ENCODE data around the gene TIAM1. TPM values are rescaled to one million over a fixed set of nuclear protein-coding genes. Genes with fewer than 3 reads are reported as not detected.

Gene TIAM1
- total and polyA plus RNA-seq, 11 donors = 0.31 to 9.4 (median 1.1) TPM

DNA sequence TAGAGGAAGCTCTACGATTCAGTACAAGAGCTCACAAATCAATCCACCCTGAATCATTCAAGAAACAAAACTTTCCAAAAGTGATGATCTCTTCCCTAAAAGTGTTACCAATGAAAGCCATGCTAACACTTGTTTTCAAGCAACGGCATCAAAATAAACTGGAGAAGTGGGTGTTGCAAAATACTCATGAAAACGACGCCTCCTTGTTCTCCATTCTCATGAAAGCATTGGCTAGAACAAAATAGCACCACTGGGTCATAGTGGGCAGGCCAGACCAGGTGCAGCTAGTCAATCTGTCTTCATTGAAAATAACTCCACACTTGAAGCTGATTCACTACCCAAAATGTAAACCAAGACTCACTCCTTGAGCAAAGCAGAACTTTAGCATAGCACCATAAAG, 4.3 kb downstream of the TIAM1 start:
- Histone ChIP-seq H3K4me1 (peaks cover 0 to 29% (median 0%) of the 10 kb centered on the region in 12 donors), H3K27ac (no peak overlapping the region), H3K36me3 (no peaks in the 10 kb centered on the region), H3K27me3 (peaks cover 0 to 42% (median 19%) of the 10 kb centered on the region in 9 donors), H3K4me3 (no peak overlapping the region), H3K9me3 (no peaks in the 10 kb centered on the region)
- DNase-seq (no peak), ATAC-seq (no peak)
- TF ChIP-seq, protein P1, sequence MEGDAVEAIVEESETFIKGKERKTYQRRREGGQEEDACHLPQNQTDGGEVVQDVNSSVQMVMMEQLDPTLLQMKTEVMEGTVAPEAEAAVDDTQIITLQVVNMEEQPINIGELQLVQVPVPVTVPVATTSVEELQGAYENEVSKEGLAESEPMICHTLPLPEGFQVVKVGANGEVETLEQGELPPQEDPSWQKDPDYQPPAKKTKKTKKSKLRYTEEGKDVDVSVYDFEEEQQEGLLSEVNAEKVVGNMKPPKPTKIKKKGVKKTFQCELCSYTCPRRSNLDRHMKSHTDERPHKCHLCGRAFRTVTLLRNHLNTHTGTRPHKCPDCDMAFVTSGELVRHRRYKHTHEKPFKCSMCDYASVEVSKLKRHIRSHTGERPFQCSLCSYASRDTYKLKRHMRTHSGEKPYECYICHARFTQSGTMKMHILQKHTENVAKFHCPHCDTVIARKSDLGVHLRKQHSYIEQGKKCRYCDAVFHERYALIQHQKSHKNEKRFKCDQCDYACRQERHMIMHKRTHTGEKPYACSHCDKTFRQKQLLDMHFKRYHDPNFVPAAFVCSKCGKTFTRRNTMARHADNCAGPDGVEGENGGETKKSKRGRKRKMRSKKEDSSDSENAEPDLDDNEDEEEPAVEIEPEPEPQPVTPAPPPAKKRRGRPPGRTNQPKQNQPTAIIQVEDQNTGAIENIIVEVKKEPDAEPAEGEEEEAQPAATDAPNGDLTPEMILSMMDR (IDR thresholded peaks at IDR 0.05) = no peak
- TF ChIP-seq POLR2A (IDR thresholded peaks at IDR 0.05) = no peak
- 79 to 90% (median 87%) methylated on average over 4 of the region's 4 CpGs for WGBS, 4 donors
- intact Hi-C loops (cut with DNase I) = loop anchor here in 5 of 10 donors (10.0 kb wide), 4 partner anchors 125 to 265 kb away; no protein-coding TSS in a partner anchor

DNA sequence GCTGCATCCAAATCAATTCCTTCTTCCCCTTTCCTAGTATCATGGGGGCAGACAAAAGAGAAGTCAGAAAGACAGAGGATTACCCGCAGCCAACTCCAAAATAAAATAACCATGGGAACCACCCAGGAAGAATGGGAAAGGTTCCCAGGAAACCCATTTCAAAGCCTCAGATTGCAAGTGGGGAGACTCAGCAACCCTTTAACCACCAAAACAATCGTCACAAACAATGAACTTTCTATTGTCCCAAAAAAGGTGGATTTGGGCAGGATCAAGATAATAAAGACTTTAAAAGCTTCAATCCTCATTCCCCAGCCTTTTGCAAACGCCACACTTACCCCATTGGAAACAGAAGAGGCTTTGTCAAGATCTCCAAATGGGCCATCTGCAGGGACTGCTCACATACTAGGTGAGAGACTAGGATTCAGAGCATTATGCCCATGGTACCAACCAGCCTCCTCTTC, 5.1 kb downstream of the TIAM1 start:
- TF ChIP-seq, protein P1 (IDR thresholded peaks at IDR 0.05) = no peak
- TF ChIP-seq POLR2A (IDR thresholded peaks at IDR 0.05) = no peak
- H3K27ac ChIP-seq = no peak overlapping the region
- H3K4me3 ChIP-seq = no peak overlapping the region
- ATAC-seq (no peak), DNase-seq (no peak)
- peaks cover 0 to 29% (median 0%) of the 10 kb centered on the region in 12 donors for H3K4me1 ChIP-seq
- intact Hi-C loops (cut with DNase I) = no loop called here
- 77 to 83% (median 79%) methylated on average over 3 of the region's 3 CpGs for WGBS, 4 donors
- peaks cover 0 to 35% (median 14%) of the 10 kb centered on the region in 9 donors for H3K27me3 ChIP-seq
- H3K36me3 ChIP-seq = no peaks in the 10 kb centered on the region
- no peaks in the 10 kb centered on the region for H3K9me3 ChIP-seq

DNA sequence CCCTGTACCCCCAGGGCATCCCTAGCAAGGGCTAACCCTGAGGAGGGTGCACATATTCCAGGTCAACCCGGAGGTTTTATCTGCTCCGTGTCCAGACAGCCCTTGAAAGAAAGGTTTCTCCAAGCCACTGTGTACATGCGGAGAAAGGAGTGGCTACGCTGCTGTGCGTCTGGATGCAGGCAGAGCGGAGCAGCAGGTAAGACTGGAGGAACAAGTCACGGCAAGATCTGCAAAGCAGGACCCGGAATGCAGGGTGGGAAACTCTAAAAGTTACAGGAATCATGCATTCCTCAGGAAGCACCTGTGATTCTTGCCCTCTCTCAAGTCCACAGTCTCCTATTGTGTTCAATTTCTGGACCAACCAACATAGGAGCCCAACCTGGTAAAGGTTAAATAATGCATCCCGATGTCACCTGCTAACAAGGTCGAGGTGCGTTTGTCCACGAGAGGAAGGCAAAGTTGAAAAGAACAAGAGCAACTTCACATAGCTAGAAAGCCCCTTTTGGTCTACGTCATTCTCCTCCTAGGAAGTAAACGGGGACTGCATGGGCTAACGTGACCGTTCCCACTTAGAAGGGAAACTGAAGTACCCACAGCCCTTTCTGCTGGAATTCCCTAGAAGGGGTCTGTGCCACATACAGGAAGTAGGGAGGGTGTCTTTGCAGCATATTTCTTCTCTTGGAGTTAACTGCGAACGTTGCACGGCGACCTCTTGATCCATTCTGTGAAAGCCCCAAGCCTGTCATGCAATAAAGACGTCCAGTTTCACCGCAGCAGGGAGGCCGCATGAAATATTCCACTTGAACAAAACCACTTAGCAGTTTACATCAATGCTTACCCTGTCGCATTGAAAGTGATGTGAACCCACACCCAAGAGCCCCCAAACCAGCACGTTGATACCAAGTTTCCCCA, 5.8 kb downstream of the TIAM1 start:
- DNase-seq (no peak), ATAC-seq (no peak)
- Histone ChIP-seq H3K27me3 (peaks cover 0 to 29% (median 9%) of the 10 kb centered on the region in 9 donors), H3K9me3 (no peaks in the 10 kb centered on the region), H3K27ac (no peak overlapping the region), H3K4me3 (no peak overlapping the region), H3K4me1 (peaks cover 0 to 29% (median 0%) of the 10 kb centered on the region in 12 donors), H3K36me3 (no peaks in the 10 kb centered on the region)
- no peak for TF ChIP-seq POLR2A (IDR thresholded peaks at IDR 0.05)
- TF ChIP-seq, protein P1 (IDR thresholded peaks at IDR 0.05) = no peak
- WGBS, 4 donors = 85 to 88% (median 87%) methylated on average over 24 to 25 of the region's 25 CpGs
- intact Hi-C loops (cut with DNase I) = no loop called here

DNA sequence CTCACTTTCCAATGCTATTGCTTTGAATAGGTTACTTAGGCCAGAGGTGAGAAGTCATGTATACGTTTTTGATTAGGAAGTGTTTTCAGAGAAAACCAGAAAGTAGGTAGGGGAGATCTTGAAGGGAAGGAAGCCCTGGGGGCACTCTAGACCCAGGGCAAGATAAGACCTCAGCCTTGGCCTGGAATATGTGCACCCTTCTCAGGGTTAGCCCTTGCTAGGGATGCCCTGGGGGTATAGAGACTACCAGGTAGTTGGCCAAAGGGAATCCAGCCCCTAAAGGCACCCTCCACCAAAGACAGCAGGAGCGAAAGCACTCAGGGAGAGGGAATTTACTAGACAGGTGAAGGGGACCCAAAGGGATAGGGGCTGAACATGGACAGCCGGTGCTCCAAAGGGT, 7.0 kb downstream of the TIAM1 start:
- Histone ChIP-seq H3K36me3 (no peaks in the 10 kb centered on the region), H3K4me3 (no peak overlapping the region), H3K27ac (no peak overlapping the region), H3K27me3 (peaks cover 0 to 18% (median 2%) of the 10 kb centered on the region in 9 donors), H3K4me1 (peaks cover 0 to 28% (median 0%) of the 10 kb centered on the region in 12 donors), H3K9me3 (no peaks in the 10 kb centered on the region)
- 84 to 93% (median 88%) methylated on average over 3 of the region's 3 CpGs for WGBS, 4 donors
- no peak for TF ChIP-seq POLR2A (IDR thresholded peaks at IDR 0.05)
- TF ChIP-seq, protein P1 (IDR thresholded peaks at IDR 0.05) = no peak
- no peak for DNase-seq
- no peak for ATAC-seq
- intact Hi-C loops (cut with DNase I) = no loop called here

Measured in heart left ventricle (tissue), 16 donors.